Colonic mucosa (tissue), 4 donors: Measurements from ENCODE around the gene PSMA8. TPM values are rescaled to one million over a fixed set of nuclear protein-coding genes. Genes with fewer than 3 reads are reported as not detected.
"Not testable (repeated sequence)": the region's sequence is repeated elsewhere in the genome, so short reads cannot be mapped to it uniquely, and the experiment has no call there.

ENCODE experiments used
- DNase-seq: peaks from one replicate; pipeline ENCODE4 v3.0.0-alpha.2; 2020
- H3K27ac ChIP-seq: fragments of 200-600 bp; one replicate; pipeline ENCODE4 v1.8.0; 2021
- H3K27me3 ChIP-seq: fragments of 200-600 bp; one replicate; pipeline ENCODE4 v1.8.0; 2021
- H3K36me3 ChIP-seq: fragments of 200-600 bp; one replicate; pipeline ENCODE4 v1.8.0; 2021
- H3K4me1 ChIP-seq: fragments of 200-600 bp; one replicate; pipeline ENCODE4 v1.8.0; 2021; ENCODE audit warnings: mild to moderate bottlenecking
- H3K4me3 ChIP-seq: fragments of 200-600 bp; one replicate; pipeline ENCODE4 v1.8.0; 2021
- H3K9ac ChIP-seq, 2 donors: one replicate each; pipeline ENCODE4 v1.7.0; 2013; ENCODE audit warnings: control low read depth in 2 of 2, low read depth in 2 of 2, low read length in 2 of 2
- H3K9me3 ChIP-seq: fragments of 200-600 bp; one replicate; pipeline ENCODE4 v1.8.0; 2021
- intact Hi-C: fragments of 100-400 bp; cut with DNase I; formaldehyde crosslinking; loops from one replicate; pipeline ENCODE4 v1.14.1; 2022
- total RNA-seq, 2 donors: library from RNA; stranded (reverse); fragmentation: NEBNext Ultra II Directional in 1 of 2; extraction: Animal tissue kit (Norgen Biotek cat#: 25700) in 1 of 2; gene quantifications; one replicate each; pipeline ENCODE4 v1.2.1, GENCODE V29; 2021
- TF ChIP-seq, protein P1 (sequence below): fragments of 200-600 bp; IDR thresholded peaks from one replicate; pipeline ENCODE4 v1.8.0; 2022; ENCODE audit warnings: antibody characterized with exemption, mild to moderate bottlenecking
- donor health status: healthy.
- donor health status: DM: no; HTN: no; CAD: no.
- donor health status: DM: no; HTN: no; CAD: no.

PSMA8 gene
- total RNA-seq, 2 donors from 2014 or later = not detected

DNA sequence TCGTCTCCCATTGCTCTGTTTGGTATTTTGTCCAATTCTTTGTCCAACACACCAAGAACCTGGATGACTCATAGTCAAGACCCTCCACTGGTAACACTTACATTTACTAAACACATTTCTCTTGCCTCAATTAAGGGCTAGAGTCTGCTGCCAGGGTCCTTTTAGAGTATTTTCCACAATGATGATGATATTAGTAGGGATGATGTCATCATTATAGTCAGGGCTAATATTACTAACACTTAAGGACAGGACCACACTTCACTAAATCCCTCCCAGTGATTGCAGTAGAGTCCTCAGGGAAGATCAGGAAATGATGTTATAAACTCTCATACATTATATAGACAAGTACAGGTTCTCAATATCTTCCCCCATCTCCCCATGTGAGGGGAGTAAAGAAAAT lies 29.6 kb upstream of the PSMA8 start:
- intact Hi-C loops = no loop called here
- Histone ChIP-seq H3K4me1 (no peaks in the 10 kb centered on the region), H3K27me3 (no peaks in the 10 kb centered on the region), H3K27ac (no peak overlapping the region), H3K36me3 (no peaks in the 10 kb centered on the region), H3K9ac (no peak overlapping the region), H3K4me3 (no peak overlapping the region), H3K9me3 (no peaks in the 10 kb centered on the region)
- TF ChIP-seq, protein P1, sequence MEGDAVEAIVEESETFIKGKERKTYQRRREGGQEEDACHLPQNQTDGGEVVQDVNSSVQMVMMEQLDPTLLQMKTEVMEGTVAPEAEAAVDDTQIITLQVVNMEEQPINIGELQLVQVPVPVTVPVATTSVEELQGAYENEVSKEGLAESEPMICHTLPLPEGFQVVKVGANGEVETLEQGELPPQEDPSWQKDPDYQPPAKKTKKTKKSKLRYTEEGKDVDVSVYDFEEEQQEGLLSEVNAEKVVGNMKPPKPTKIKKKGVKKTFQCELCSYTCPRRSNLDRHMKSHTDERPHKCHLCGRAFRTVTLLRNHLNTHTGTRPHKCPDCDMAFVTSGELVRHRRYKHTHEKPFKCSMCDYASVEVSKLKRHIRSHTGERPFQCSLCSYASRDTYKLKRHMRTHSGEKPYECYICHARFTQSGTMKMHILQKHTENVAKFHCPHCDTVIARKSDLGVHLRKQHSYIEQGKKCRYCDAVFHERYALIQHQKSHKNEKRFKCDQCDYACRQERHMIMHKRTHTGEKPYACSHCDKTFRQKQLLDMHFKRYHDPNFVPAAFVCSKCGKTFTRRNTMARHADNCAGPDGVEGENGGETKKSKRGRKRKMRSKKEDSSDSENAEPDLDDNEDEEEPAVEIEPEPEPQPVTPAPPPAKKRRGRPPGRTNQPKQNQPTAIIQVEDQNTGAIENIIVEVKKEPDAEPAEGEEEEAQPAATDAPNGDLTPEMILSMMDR = no peak
- no peak for DNase-seq

DNA sequence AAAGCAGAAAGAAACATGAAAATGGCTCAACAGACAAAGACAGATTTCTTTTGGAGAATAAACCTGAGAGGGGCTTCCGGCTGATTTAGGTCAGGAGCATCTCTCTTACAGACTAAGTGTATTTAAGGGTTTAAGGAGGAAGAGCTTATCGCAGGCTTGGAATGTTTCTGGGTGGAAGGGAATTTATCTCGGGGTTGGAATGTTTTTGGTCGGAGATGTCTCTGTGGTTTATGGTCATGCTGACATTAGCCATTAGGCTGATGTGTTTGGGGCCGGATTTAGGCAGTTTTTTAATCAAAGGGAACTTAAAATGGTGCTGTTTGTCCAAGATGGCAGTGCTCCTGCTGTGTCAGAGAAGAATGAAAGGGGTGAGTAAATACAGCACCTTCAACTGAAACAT lies 14.4 kb upstream of the PSMA8 start:
- H3K4me1 ChIP-seq = no peaks in the 10 kb centered on the region

DNA sequence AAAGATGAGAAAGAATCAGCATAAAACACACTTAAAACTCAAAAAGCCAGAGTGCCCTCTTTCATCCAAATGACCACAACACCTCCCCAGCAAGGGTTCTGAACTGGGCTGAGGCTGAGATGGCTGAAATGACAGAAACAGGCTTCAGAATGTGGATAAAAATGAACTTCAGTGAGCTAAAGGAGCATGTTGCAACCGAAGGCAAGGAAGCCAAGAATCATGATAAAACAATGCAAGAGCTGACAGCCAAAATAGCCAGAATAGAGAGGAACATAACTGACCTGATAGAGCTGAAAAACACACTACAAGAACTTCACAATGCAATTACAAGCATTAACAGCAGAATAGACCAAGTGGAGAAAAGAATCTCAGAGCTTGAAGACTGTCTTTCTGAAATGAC lies 12.2 kb upstream of the PSMA8 start:
- intact Hi-C loops = no loop called here
- TF ChIP-seq, protein P1 = no peak
- H3K27ac ChIP-seq = no peak overlapping the region

More for the DNA sequence above, 14.4 kb upstream of the PSMA8 start:
- no peaks in the 10 kb centered on the region for H3K36me3 ChIP-seq
- TF ChIP-seq, protein P1 = no peak
- intact Hi-C loops = no loop called here
- no peak for DNase-seq
- H3K9ac ChIP-seq = no peak overlapping the region
- H3K27ac ChIP-seq = no peak overlapping the region
- H3K9me3 ChIP-seq = no peaks in the 10 kb centered on the region
- no peaks in the 10 kb centered on the region for H3K27me3 ChIP-seq
- H3K4me3 ChIP-seq = no peak overlapping the region

DNA sequence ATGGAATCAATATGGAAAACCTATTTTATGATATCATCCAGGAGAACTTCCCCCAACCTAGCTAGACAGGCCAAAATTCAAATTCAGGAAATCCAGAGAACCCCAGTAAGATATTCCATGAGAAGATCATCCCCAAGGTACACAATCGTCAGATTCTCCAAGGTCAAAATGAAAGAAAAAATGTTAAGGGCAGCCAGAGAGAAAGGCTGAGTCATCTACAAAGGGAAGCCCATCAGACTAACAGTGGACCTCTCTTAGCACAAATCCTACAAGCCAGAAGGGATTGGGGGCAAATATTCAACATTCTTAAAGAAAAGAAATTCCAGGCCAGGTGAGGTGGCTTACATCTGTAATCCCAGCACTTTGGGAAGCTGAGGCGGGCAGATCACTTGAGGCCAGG lies 11.7 kb upstream of the PSMA8 start:
- H3K4me1 ChIP-seq, intact Hi-C loops, H3K4me3 ChIP-seq, H3K27ac ChIP-seq, H3K27me3 ChIP-seq, H3K36me3 ChIP-seq, H3K9me3 ChIP-seq, H3K9ac ChIP-seq, DNase-seq: not testable (repeated sequence)

More for the DNA sequence above, 12.2 kb upstream of the PSMA8 start:
- no peak for DNase-seq
- Histone ChIP-seq H3K9ac (no peak overlapping the region), H3K36me3 (no peaks in the 10 kb centered on the region), H3K27me3 (no peaks in the 10 kb centered on the region), H3K9me3 (no peaks in the 10 kb centered on the region), H3K4me3 (no peak overlapping the region), H3K4me1 (no peaks in the 10 kb centered on the region)

DNA sequence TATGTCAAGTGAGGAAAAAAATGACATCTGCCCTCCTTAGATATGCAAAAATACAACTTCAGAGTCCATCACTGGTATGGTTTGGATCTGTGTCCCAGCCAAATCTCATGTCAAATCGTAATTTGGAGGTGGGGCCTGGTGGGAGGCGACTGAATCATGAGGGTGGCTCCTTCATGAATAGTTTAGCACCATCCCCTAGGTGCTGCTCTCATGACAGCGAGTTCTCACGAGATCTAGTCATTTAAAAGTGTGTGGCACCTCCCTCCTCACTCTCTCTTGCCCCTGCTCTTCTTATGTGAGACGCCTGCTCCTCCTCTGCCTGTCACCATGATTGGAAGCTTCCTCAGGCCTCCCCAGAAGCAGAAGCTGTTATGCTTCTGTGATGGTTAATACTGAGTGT lies 5.9 kb upstream of the PSMA8 start:
- intact Hi-C loops = no loop called here
- no peak overlapping the region for H3K27ac ChIP-seq
- DNase-seq = no peak
- H3K36me3 ChIP-seq = no peaks in the 10 kb centered on the region
- H3K27me3 ChIP-seq = no peaks in the 10 kb centered on the region
- no peaks in the 10 kb centered on the region for H3K4me1 ChIP-seq
- H3K9ac ChIP-seq = no peak overlapping the region
- TF ChIP-seq, protein P1 = no peak
- H3K4me3 ChIP-seq = no peak overlapping the region
- no peaks in the 10 kb centered on the region for H3K9me3 ChIP-seq

DNA sequence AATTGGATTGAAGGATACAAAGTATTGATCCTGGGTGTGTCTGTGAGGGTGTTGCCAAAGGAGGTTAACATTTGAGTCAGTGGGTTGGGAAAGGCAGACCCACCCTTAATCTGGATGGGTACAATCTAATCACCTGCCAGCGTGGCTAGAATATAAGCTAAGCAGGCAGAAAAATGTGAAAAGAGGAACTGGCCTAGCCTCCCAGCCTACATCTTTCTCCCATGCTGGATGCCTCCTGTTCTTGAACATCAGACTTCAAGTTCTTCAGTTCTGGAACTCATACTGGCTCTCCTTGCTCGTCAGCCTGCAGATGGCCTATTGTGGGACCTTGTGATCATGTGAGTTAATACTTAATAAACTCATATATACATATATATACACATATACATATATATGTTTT lies 5.5 kb upstream of the PSMA8 start:
- H3K9ac ChIP-seq, H3K9me3 ChIP-seq, H3K4me3 ChIP-seq, intact Hi-C loops, H3K4me1 ChIP-seq, DNase-seq, H3K27me3 ChIP-seq, H3K27ac ChIP-seq, H3K36me3 ChIP-seq: not testable (repeated sequence)

DNA sequence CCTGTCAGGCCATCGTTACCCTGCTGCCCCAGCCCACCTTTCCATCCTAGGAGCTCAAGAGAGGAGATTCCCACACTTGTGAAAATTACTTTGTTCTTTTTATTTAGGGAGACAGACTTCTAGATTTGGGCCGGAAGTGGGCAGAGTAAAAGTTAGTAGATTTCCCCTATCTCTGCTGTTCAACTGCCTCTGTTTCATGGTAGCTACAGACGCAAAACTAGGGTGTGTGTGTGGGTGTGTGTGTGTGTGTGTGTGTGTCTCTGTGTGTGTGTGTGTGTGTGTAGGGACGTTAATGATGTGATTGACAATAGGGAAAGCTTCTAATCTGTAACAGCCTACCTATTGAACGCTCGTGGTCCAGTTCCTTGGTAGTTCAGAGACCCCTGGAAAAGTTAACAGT lies 438 bp downstream of the PSMA8 start:
- Histone ChIP-seq H3K36me3 (no peaks in the 10 kb centered on the region), H3K4me3 (no peak overlapping the region), H3K9me3 (no peaks in the 10 kb centered on the region), H3K4me1 (no peaks in the 10 kb centered on the region), H3K9ac (no peak overlapping the region), H3K27me3 (no peaks in the 10 kb centered on the region), H3K27ac (no peak overlapping the region)
- DNase-seq = no peak
- TF ChIP-seq, protein P1 = no peak
- intact Hi-C loops = no loop called here
